Fibroblast of mammary gland (primary cell): Measurements from ENCODE around the gene SYPL1.

Experiments
- DNase-seq: peaks from one replicate; pipeline ENCODE4 v3.0.0-alpha.2; 2010; ENCODE audit warnings: low read depth
- H3K4me3 ChIP-seq: 2 replicates; pipeline ENCODE4 v1.5.1; 2011; ENCODE audit warnings: low read depth, mild to moderate bottlenecking, low read length, moderate library complexity; ENCODE audit not compliant: control insufficient read depth
- TF ChIP-seq, protein P1 (sequence below): conservative IDR thresholded peaks from 2 replicates; pipeline ENCODE4 v1.5.1; 2011; ENCODE audit warnings: low read depth, low read length, inconsistent platforms; ENCODE audit not compliant: control insufficient read depth, insufficient read depth

The SYPL1 gene

DNA sequence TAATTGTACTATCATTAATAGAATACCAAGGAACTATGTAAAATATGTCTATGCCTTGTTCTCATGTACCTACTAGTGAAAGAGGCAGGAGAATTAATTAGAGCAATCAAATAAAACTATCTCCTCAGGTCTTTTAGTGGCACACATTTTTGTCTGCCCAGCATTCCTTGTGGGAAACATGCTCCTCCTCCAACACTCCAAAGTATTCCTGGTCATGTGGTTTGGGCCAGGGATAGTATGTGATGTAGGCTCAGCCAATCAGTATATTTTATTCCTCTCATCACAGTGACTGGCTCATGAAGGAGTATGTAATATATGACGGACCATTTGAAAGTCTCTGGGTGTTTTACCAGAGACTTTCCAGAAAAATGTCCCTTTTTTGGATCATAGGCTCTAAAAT lies 16.7 kb upstream of the SYPL1 start:
- TF ChIP-seq, protein P1, sequence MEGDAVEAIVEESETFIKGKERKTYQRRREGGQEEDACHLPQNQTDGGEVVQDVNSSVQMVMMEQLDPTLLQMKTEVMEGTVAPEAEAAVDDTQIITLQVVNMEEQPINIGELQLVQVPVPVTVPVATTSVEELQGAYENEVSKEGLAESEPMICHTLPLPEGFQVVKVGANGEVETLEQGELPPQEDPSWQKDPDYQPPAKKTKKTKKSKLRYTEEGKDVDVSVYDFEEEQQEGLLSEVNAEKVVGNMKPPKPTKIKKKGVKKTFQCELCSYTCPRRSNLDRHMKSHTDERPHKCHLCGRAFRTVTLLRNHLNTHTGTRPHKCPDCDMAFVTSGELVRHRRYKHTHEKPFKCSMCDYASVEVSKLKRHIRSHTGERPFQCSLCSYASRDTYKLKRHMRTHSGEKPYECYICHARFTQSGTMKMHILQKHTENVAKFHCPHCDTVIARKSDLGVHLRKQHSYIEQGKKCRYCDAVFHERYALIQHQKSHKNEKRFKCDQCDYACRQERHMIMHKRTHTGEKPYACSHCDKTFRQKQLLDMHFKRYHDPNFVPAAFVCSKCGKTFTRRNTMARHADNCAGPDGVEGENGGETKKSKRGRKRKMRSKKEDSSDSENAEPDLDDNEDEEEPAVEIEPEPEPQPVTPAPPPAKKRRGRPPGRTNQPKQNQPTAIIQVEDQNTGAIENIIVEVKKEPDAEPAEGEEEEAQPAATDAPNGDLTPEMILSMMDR = no peak
- no peak for DNase-seq
- H3K4me3 ChIP-seq = no peak overlapping the region

DNA sequence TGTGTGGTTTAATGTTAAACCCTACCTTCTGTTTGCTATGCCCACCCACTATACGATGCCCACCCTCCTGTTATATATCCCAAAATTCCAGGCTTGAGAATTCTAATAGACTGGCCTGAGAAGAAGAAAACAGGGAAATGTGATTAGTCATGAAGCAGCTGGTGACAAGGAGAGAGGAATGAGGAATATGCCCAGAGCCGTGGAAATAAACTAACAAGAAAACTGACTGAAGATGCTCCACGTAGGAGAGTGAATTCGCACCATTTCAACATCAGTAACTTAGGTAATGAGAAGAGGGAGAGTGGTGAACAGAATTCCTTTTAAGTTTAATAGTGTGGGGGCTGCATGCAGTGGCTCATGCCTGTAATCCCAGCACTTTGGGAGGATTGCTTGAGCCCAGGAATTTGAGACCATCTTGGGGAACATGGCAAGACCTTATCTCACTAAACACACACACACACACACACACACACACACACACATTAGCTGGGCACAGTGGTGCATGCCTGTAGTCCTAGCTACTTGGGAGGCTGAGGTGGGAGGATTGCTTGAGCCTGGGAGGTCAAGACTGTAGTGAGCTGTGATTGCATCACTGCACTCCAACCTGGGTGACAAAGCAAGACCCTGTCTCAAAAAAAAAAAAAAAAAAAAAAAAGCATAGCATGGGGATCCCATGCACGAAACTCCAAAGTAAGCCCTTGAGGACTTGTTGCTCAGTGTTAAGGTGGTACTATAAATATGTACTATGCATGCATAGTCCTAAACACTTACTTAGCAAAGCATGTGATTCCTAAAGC lies 16.1 kb upstream of the SYPL1 start:
- H3K4me3 ChIP-seq = no peak overlapping the region
- peak; percentile 42 for DNase-seq
- TF ChIP-seq, protein P1 = no peak

- peak; percentile 83 for DNase-seq
- no peak overlapping the region for H3K4me3 ChIP-seq
- TF ChIP-seq, protein P1 = no peak
These were observed 14.2 kb upstream of the SYPL1 start for GRCh38 chr7:106126170-106126938.

GRCh38 chr7:106125417-106125816 lies 13.3 kb upstream of the SYPL1 start:
- no peak overlapping the region for H3K4me3 ChIP-seq
- TF ChIP-seq, protein P1 = no peak
- peak; percentile 69 for DNase-seq

GRCh38 chr7:106124186-106124585 lies 12.1 kb upstream of the SYPL1 start:
- no peak for DNase-seq
- H3K4me3 ChIP-seq = no peak overlapping the region
- TF ChIP-seq, protein P1 = no peak

DNA sequence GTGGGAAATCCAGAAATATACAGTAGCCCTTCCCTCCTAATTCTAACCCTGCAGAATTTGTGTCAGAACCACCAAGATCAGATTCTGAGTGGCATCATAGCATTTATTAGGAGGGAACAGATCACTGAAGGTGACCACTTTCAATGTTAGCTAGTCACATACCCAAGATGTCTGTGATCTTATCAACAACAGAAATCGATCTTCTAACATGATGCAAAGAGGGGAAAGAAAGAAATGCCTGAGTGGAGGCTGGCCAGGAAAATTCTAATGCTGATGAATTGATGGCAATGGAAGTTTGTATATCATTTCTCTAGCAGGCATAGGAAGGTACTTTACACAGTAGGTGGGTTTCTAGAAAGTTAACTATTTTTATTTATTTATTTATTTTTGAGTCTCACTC lies 10.6 kb upstream of the SYPL1 start:
- TF ChIP-seq, protein P1 = no peak
- H3K4me3 ChIP-seq = no peak overlapping the region

More for the DNA sequence above, 10.6 kb upstream of the SYPL1 start:
- no peak for DNase-seq
